GM12801 (cell line): ENCODE results near the gene ARHGEF6.

Experiments used
- CTCF ChIP-seq: IDR thresholded peaks from one replicate; pipeline ENCODE4 v1.5.1; 2011; ENCODE audit warnings: control low read depth; ENCODE audit not compliant: insufficient read length; ENCODE audit errors: extremely low read depth

ARHGEF6 gene

GRCh38 chrX:136819031-136819703, 38.4 kb upstream of the ARHGEF6 start:
- no peak for TF ChIP-seq CTCF

GRCh38 chrX:136816975-136817374, 36.2 kb upstream of the ARHGEF6 start:
- no peak for TF ChIP-seq CTCF

- TF ChIP-seq CTCF: no peak
Measured at GRCh38 chrX:136814847-136815750, 34.4 kb upstream of the ARHGEF6 start.

- no peak for TF ChIP-seq CTCF
Measured at GRCh38 chrX:136812286-136812685, 31.6 kb upstream of the ARHGEF6 start.

GRCh38 chrX:136810493-136810892, 29.8 kb upstream of the ARHGEF6 start:
- TF ChIP-seq CTCF: no peak

- no peak for TF ChIP-seq CTCF
Measured at GRCh38 chrX:136806891-136807410, 26.2 kb upstream of the ARHGEF6 start.

GRCh38 chrX:136802515-136802914, 21.8 kb upstream of the ARHGEF6 start:
- TF ChIP-seq CTCF: no peak
